ENCODE results near the gene PLSCR1. TPM values are rescaled to one million over a fixed set of nuclear protein-coding genes. Genes with fewer than 3 reads are reported as not detected.

The PLSCR1 gene
- total and polyA plus RNA-seq, 9 of the 15 experiments (the other 6 are each of a cell fraction or from before 2014, with no cell fraction given): 40.6 to 122 (median 69.1) TPM

- TF ChIP-seq ZNF280B (CRISPR knock-in tag; IDR thresholded peaks at IDR 0.05) (no peak), RBM34 (IDR thresholded peaks at IDR 0.05; ENCODE audit: borderline replicate concordance, insufficient read depth, low read length) (no peak), HDAC6 (IDR thresholded peaks at IDR 0.05; ENCODE audit: low read depth, low read length) (no peak), ZNF3 (CRISPR knock-in tag; IDR thresholded peaks at IDR 0.05) (no peak), E4F1 (CRISPR knock-in tag; IDR thresholded peaks at IDR 0.05; ENCODE audit: borderline replicate concordance) (no peak), POLR2G (IDR thresholded peaks at IDR 0.05; ENCODE audit: low read depth, low read length) (no peak), MECOM (CRISPR knock-in tag; IDR thresholded peaks at IDR 0.05) (no peak), SMARCA4 (IDR thresholded peaks at IDR 0.05) (no peak), BRD9 (IDR thresholded peaks at IDR 0.05; ENCODE audit: low read depth, partially characterized antibody) (no peak), PHF20 (IDR thresholded peaks at IDR 0.05; ENCODE audit: partially characterized antibody) (no peak), ZNF512 (tag; IDR thresholded peaks at IDR 0.05) (no peak)
- TF ChIP-seq, protein P1, sequence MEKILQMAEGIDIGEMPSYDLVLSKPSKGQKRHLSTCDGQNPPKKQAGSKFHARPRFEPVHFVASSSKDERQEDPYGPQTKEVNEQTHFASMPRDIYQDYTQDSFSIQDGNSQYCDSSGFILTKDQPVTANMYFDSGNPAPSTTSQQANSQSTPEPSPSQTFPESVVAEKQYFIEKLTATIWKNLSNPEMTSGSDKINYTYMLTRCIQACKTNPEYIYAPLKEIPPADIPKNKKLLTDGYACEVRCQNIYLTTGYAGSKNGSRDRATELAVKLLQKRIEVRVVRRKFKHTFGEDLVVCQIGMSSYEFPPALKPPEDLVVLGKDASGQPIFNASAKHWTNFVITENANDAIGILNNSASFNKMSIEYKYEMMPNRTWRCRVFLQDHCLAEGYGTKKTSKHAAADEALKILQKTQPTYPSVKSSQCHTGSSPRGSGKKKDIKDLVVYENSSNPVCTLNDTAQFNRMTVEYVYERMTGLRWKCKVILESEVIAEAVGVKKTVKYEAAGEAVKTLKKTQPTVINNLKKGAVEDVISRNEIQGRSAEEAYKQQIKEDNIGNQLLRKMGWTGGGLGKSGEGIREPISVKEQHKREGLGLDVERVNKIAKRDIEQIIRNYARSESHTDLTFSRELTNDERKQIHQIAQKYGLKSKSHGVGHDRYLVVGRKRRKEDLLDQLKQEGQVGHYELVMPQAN (IDR thresholded peaks at IDR 0.05; ENCODE audit: borderline replicate concordance): no peak
- TF ChIP-seq, protein P2, sequence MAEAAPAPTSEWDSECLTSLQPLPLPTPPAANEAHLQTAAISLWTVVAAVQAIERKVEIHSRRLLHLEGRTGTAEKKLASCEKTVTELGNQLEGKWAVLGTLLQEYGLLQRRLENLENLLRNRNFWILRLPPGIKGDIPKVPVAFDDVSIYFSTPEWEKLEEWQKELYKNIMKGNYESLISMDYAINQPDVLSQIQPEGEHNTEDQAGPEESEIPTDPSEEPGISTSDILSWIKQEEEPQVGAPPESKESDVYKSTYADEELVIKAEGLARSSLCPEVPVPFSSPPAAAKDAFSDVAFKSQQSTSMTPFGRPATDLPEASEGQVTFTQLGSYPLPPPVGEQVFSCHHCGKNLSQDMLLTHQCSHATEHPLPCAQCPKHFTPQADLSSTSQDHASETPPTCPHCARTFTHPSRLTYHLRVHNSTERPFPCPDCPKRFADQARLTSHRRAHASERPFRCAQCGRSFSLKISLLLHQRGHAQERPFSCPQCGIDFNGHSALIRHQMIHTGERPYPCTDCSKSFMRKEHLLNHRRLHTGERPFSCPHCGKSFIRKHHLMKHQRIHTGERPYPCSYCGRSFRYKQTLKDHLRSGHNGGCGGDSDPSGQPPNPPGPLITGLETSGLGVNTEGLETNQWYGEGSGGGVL (CRISPR knock-in tag; IDR thresholded peaks at IDR 0.05): no peak
These were observed 36.9 kb downstream of the PLSCR1 start (continued) for GRCh38 chr3:146507331-146508120.

Data from K562 (cell line).